HG03025 (cell line): Measurements from ENCODE around the gene ROM1.
"Not testable (repeated sequence)": the region's sequence is repeated elsewhere in the genome, so short reads cannot be mapped to it uniquely, and the experiment has no call there.

ENCODE experiments used
- ATAC-seq: cut with Tn5 transposase; IDR thresholded peaks from one replicate; pipeline ENCODE4 v1.9.1; 2021; ENCODE audit warnings: mild to moderate bottlenecking, moderate library complexity; ENCODE audit not compliant: unreplicated experiment, low FRiP score

Gene ROM1

GRCh38 chr11:62612366-62613290 lies at the start of gene ROM1, which contains the start of gene EML3:
ROM1 (plus strand) TSS chr11:62613257; CDS start chr11:62613282, 25 bp downstream.
EML3 (minus strand) TSS chr11:62612775; CDS start chr11:62612457, 318 bp downstream.
- peak; percentile 58 for ATAC-seq

GRCh38 chr11:62565100-62565802 lies 47.8 kb upstream of the ROM1 start:
- no peak for ATAC-seq

GRCh38 chr11:62566247-62566646 lies 46.8 kb upstream of the ROM1 start:
- no peak for ATAC-seq

- ATAC-seq = no peak
Observed at GRCh38 chr11:62567018-62567633, 45.9 kb upstream of the ROM1 start.

- no peak for ATAC-seq
Observed at GRCh38 chr11:62569611-62570010, 43.4 kb upstream of the ROM1 start.

- not testable (repeated sequence) for ATAC-seq
Observed at GRCh38 chr11:62570903-62571302, 42.2 kb upstream of the ROM1 start.

GRCh38 chr11:62571493-62571892 lies 41.6 kb upstream of the ROM1 start:
- ATAC-seq = not testable (repeated sequence)

GRCh38 chr11:62572431-62572830 lies 40.6 kb upstream of the ROM1 start:
- ATAC-seq = no peak

- ATAC-seq = no peak
Observed at GRCh38 chr11:62573006-62573591, 40.0 kb upstream of the ROM1 start.

GRCh38 chr11:62573592-62574362 lies 39.3 kb upstream of the ROM1 start, which contains the start of gene EEF1G:
EEF1G (minus strand) TSS chr11:62573891; CDS start chr11:62573842, 49 bp downstream.
- peak; percentile 75 for ATAC-seq

- peak; percentile 13 for ATAC-seq
Observed at GRCh38 chr11:62574363-62575071, 38.5 kb upstream of the ROM1 start.

GRCh38 chr11:62575156-62575555 lies 37.9 kb upstream of the ROM1 start:
- no peak for ATAC-seq

GRCh38 chr11:62575837-62576236 lies 37.2 kb upstream of the ROM1 start:
- ATAC-seq = no peak

GRCh38 chr11:62577046-62577714 lies 35.9 kb upstream of the ROM1 start:
- no peak for ATAC-seq

- no peak for ATAC-seq
Observed at GRCh38 chr11:62578541-62578940, 34.5 kb upstream of the ROM1 start.

GRCh38 chr11:62579252-62579651 lies 33.8 kb upstream of the ROM1 start:
- ATAC-seq = no peak

GRCh38 chr11:62580959-62581715 lies 31.9 kb upstream of the ROM1 start:
- ATAC-seq = no peak

- ATAC-seq = not testable (repeated sequence)
Observed at GRCh38 chr11:62581735-62582134, 31.3 kb upstream of the ROM1 start.
